Stomach smooth muscle (tissue), 2 donors: ENCODE data around the gene CRYBB2.
"Not testable (repeated sequence)": the region's sequence is repeated elsewhere in the genome, so short reads cannot be mapped to it uniquely, and the experiment has no call there.

ENCODE experiments used
- H3K27ac ChIP-seq: one replicate; pipeline ENCODE4 v1.7.0; 2013; ENCODE audit warnings: mild to moderate bottlenecking, low read length, inconsistent platforms
- H3K27me3 ChIP-seq, 2 donors: one replicate each; pipeline ENCODE4 v1.7.0; 2013; ENCODE audit warnings: low read length in 2 of 2; ENCODE audit not compliant: insufficient read depth in 2 of 2, control insufficient read depth in 1 of 2
- H3K36me3 ChIP-seq, 2 donors: one replicate each; pipeline ENCODE4 v1.7.0; 2013; ENCODE audit warnings: low read length in 2 of 2; ENCODE audit not compliant: control insufficient read depth in 2 of 2, insufficient read depth in 2 of 2
- H3K4me1 ChIP-seq: one replicate; pipeline ENCODE4 v1.7.0; 2013; ENCODE audit warnings: low read length; ENCODE audit not compliant: control insufficient read depth, insufficient read depth
- H3K4me3 ChIP-seq, 2 donors: one replicate each; pipeline ENCODE4 v1.7.0; 2013; ENCODE audit warnings: low read length in 2 of 2
- H3K9ac ChIP-seq, 2 donors: one replicate each; pipeline ENCODE4 v1.7.0; 2013; ENCODE audit warnings: low read length in 2 of 2, mild to moderate bottlenecking in 1 of 2
- H3K9me3 ChIP-seq, 2 donors: one replicate each; pipeline ENCODE4 v1.7.0; 2013; ENCODE audit warnings: low read length in 2 of 2; ENCODE audit not compliant: control insufficient read depth in 2 of 2
- donor health status: healthy.
- donor health status: Pancreatic carcinoma.

CRYBB2 gene

GRCh38 chr22:25280118-25280517, 60.7 kb downstream of the CRYBB2 start:
- H3K4me1 ChIP-seq, H3K4me3 ChIP-seq, H3K9me3 ChIP-seq, H3K36me3 ChIP-seq, H3K27ac ChIP-seq, H3K9ac ChIP-seq: not testable (repeated sequence)
- peaks cover 19 to 34% of the 10 kb centered on the region in 2 donors for H3K27me3 ChIP-seq
